Right lobe of liver (tissue), 4 donors: Measurements from ENCODE around the gene ID3.

Experiments used
- POLR2A ChIP-seq: fragments of 450-650 bp; IDR thresholded peaks from one replicate; pipeline ENCODE4 v1.6.1; 2017; ENCODE audit warnings: antibody characterized with exemption, mild to moderate bottlenecking
- TF ChIP-seq, protein P1 (sequence below), 4 donors: fragments of 200-600 bp in 3 of 4; fragments of 450-650 bp in 1 of 4; IDR thresholded peaks; one replicate each; pipeline versions ENCODE4 v1.5.1 to v1.8.0; 2016 to 2022; ENCODE audit warnings: antibody characterized with exemption in 4 of 4, mild to moderate bottlenecking in 2 of 4
- donor health status: DM: no; HTN: no; CAD: no.
- donor health status: DM: no; HTN: no; CAD: no.
- donor health status: DM: no; HTN: yes; CAD: no.

DNA sequence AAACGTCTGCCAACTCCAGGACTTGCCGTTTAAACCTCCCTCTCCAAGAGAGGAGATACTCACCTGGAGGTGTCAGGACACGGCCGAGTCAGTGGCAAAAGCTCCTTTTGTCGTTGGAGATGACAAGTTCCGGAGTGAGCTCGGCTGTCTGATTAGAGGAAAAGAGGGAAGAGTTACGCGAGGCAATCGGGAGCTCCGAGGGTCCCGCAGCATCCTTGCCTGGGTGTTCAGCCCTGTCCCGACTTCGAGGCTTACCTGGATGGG, 497 bp downstream of the ID3 start:
- TF ChIP-seq, protein P1, sequence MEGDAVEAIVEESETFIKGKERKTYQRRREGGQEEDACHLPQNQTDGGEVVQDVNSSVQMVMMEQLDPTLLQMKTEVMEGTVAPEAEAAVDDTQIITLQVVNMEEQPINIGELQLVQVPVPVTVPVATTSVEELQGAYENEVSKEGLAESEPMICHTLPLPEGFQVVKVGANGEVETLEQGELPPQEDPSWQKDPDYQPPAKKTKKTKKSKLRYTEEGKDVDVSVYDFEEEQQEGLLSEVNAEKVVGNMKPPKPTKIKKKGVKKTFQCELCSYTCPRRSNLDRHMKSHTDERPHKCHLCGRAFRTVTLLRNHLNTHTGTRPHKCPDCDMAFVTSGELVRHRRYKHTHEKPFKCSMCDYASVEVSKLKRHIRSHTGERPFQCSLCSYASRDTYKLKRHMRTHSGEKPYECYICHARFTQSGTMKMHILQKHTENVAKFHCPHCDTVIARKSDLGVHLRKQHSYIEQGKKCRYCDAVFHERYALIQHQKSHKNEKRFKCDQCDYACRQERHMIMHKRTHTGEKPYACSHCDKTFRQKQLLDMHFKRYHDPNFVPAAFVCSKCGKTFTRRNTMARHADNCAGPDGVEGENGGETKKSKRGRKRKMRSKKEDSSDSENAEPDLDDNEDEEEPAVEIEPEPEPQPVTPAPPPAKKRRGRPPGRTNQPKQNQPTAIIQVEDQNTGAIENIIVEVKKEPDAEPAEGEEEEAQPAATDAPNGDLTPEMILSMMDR (IDR thresholded peaks at IDR 0.05) = no peak
- TF ChIP-seq POLR2A = no peak
